ENCODE measurements around the gene PRRT2. TPM values are rescaled to one million over a fixed set of nuclear protein-coding genes. Genes with fewer than 3 reads are reported as not detected.

Gene PRRT2
- total and polyA plus RNA-seq, 10 of the 15 experiments (the other 5 are each of a cell fraction or from before 2014, with no cell fraction given), result 0.08 to 0.49 (median 0.12) TPM; not detected in 4

DNA sequence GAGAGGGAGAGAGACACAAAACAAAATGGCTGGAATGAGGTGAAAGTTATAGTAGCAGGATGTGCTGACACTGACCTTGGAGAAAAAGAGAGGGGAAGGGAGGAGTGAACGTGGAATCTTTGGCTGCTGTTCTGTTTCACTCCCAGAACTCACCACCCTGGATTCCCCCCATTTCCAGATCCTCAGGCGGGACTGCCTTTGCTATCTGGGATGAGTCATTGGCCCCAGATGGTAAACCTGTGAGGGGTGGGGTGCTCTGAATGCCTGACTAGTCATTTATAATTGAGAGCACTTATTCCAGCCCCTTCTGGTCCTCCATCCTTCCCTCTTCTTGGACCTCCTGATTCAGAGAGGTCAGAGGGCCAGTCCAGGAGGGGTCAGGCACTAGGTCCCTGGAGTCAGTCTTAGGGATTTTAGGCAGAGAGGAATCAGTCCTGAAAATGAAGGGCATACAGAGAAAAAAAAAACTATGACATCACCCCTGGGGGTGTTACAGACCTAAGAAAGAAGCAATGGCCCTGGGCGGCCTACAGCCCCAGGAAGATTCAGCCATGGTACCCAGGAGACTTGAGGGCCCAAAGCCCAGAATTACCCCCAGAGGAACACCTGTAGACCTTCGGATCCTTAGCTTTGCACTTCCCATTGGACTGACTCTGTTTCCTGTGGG is 36.1 kb upstream of the PRRT2 start:
- ChIA-PET SMC1A (ENCODE audit: uncharacterized antibody, unreplicated experiment) (no interaction called here), RAD21 (ENCODE audit: unreplicated experiment) (no interaction called here), POLR2A (no interaction called here), CTCF (no interaction called here)
- no peak for FAIRE-seq
- Histone ChIP-seq H3K27ac (ENCODE audit: control insufficient read depth, insufficient read depth) (no peak overlapping the region), H3K4me1 (ENCODE audit: control insufficient read depth, insufficient read depth, low read length) (no peaks in the 10 kb centered on the region), H3K79me2 (ENCODE audit: control insufficient read depth, insufficient read depth, low read length) (no peaks in the 10 kb centered on the region), H3K4me2 (ENCODE audit: control insufficient read depth, insufficient read depth) (no peak overlapping the region), H3K4me3 (no peak overlapping the region), H2AFZ (ENCODE audit: control insufficient read depth, low read depth, low read length) (no peak overlapping the region), H3K27me3 (replicated peaks in 1 of 2; ENCODE audit: control insufficient read depth in 2 of 2, insufficient read depth in 2 of 2, low read length in 1 of 2) (no peaks in the 10 kb centered on the region), H3K9me3 (replicated peaks; ENCODE audit: control insufficient read depth, insufficient read depth, low read length) (no peaks in the 10 kb centered on the region), H3K9ac (ENCODE audit: control insufficient read depth, insufficient read depth, low read length) (no peak overlapping the region), H4K20me1 (ENCODE audit: control insufficient read depth, insufficient read depth) (no peaks in the 10 kb centered on the region), H3K36me3 (ENCODE audit: control insufficient read depth in 2 of 2, insufficient read depth in 2 of 2, low read length in 1 of 2) (no peaks in the 10 kb centered on the region)
- ATAC-seq, result no peak
- no peak for DNase-seq (ENCODE audit: low read depth, low spot score)
- intact Hi-C loops (cut with micrococcal nuclease; ENCODE audit: unreplicated experiment) (no loop called here), in situ Hi-C loops (cut with MboI) (no loop called here)
- WGBS (ENCODE audit: insufficient coverage, insufficient replicate concordance, low lambda C conversion rate, missing lambda C conversion rate), result 56% methylated on average over 4 of the region's 4 CpGs
- BruUV-seq (replicated peaks), result no TSS peak
- no peak for TF ChIP-seq PAX8 (IDR thresholded peaks at IDR 0.05)
- TF ChIP-seq, protein P1, sequence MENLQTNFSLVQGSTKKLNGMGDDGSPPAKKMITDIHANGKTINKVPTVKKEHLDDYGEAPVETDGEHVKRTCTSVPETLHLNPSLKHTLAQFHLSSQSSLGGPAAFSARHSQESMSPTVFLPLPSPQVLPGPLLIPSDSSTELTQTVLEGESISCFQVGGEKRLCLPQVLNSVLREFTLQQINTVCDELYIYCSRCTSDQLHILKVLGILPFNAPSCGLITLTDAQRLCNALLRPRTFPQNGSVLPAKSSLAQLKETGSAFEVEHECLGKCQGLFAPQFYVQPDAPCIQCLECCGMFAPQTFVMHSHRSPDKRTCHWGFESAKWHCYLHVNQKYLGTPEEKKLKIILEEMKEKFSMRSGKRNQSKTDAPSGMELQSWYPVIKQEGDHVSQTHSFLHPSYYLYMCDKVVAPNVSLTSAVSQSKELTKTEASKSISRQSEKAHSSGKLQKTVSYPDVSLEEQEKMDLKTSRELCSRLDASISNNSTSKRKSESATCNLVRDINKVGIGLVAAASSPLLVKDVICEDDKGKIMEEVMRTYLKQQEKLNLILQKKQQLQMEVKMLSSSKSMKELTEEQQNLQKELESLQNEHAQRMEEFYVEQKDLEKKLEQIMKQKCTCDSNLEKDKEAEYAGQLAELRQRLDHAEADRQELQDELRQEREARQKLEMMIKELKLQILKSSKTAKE (IDR thresholded peaks at IDR 0.05; ENCODE audit: low read depth, poor library complexity, severe bottlenecking), result no peak
- no peak for TF ChIP-seq SP1 (IDR thresholded peaks at IDR 0.05; ENCODE audit: low read depth, low read length)
- TF ChIP-seq CBFB (IDR thresholded peaks at IDR 0.05; ENCODE audit: low read depth), result no peak
- TF ChIP-seq POU2F2 (IDR thresholded peaks at IDR 0.05; ENCODE audit: borderline replicate concordance, low read depth, low read length), result no peak
- TF ChIP-seq CHD4 (IDR thresholded peaks at IDR 0.05), result no peak
- TF ChIP-seq, protein P2, sequence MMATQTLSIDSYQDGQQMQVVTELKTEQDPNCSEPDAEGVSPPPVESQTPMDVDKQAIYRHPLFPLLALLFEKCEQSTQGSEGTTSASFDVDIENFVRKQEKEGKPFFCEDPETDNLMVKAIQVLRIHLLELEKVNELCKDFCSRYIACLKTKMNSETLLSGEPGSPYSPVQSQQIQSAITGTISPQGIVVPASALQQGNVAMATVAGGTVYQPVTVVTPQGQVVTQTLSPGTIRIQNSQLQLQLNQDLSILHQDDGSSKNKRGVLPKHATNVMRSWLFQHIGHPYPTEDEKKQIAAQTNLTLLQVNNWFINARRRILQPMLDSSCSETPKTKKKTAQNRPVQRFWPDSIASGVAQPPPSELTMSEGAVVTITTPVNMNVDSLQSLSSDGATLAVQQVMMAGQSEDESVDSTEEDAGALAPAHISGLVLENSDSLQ (IDR thresholded peaks at IDR 0.05), result no peak
- TF ChIP-seq, protein P3, sequence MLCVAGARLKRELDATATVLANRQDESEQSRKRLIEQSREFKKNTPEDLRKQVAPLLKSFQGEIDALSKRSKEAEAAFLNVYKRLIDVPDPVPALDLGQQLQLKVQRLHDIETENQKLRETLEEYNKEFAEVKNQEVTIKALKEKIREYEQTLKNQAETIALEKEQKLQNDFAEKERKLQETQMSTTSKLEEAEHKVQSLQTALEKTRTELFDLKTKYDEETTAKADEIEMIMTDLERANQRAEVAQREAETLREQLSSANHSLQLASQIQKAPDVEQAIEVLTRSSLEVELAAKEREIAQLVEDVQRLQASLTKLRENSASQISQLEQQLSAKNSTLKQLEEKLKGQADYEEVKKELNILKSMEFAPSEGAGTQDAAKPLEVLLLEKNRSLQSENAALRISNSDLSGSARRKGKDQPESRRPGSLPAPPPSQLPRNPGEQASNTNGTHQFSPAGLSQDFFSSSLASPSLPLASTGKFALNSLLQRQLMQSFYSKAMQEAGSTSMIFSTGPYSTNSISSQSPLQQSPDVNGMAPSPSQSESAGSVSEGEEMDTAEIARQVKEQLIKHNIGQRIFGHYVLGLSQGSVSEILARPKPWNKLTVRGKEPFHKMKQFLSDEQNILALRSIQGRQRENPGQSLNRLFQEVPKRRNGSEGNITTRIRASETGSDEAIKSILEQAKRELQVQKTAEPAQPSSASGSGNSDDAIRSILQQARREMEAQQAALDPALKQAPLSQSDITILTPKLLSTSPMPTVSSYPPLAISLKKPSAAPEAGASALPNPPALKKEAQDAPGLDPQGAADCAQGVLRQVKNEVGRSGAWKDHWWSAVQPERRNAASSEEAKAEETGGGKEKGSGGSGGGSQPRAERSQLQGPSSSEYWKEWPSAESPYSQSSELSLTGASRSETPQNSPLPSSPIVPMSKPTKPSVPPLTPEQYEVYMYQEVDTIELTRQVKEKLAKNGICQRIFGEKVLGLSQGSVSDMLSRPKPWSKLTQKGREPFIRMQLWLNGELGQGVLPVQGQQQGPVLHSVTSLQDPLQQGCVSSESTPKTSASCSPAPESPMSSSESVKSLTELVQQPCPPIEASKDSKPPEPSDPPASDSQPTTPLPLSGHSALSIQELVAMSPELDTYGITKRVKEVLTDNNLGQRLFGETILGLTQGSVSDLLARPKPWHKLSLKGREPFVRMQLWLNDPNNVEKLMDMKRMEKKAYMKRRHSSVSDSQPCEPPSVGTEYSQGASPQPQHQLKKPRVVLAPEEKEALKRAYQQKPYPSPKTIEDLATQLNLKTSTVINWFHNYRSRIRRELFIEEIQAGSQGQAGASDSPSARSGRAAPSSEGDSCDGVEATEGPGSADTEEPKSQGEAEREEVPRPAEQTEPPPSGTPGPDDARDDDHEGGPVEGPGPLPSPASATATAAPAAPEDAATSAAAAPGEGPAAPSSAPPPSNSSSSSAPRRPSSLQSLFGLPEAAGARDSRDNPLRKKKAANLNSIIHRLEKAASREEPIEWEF (IDR thresholded peaks at IDR 0.05; ENCODE audit: insufficient replicate concordance, low read depth, low read length), result no peak
- TF ChIP-seq RAD51 (IDR thresholded peaks at IDR 0.05), result no peak
- TF ChIP-seq SREBF1 (IDR thresholded peaks at IDR 0.05; ENCODE audit: low read length), result no peak
- no peak for TF ChIP-seq SRF (IDR thresholded peaks at IDR 0.05; ENCODE audit: low read depth in 2 of 2, low read length in 2 of 2)
- TF ChIP-seq KDM1A (IDR thresholded peaks at IDR 0.05; ENCODE audit: borderline replicate concordance), result no peak
- TF ChIP-seq TCF12 (IDR thresholded peaks at IDR 0.05; ENCODE audit: low read depth, low read length), result no peak
- TF ChIP-seq WRNIP1 (IDR thresholded peaks at IDR 0.05; ENCODE audit: borderline replicate concordance, low read depth, low read length), result no peak

Measured in GM12878 (cell line).